ENCODE measurements around the gene MIEF1.

Gene MIEF1

GRCh38 chr22:39470451-39471291 lies 31.4 kb upstream of the MIEF1 start:
- DNase-seq (ENCODE audit: low read depth): no peak

GRCh38 chr22:39471381-39472141 lies 30.5 kb upstream of the MIEF1 start:
- DNase-seq (ENCODE audit: low read depth): no peak

- DNase-seq (ENCODE audit: low read depth): no peak
Measured at GRCh38 chr22:39472570-39473556, 29.2 kb upstream of the MIEF1 start.

GRCh38 chr22:39473851-39474250 lies 28.2 kb upstream of the MIEF1 start:
- no peak for DNase-seq (ENCODE audit: low read depth)

GRCh38 chr22:39474351-39475111 lies 27.6 kb upstream of the MIEF1 start:
- no peak for DNase-seq (ENCODE audit: low read depth)

GRCh38 chr22:39475337-39475736 lies 26.8 kb upstream of the MIEF1 start:
- no peak for DNase-seq (ENCODE audit: low read depth)

- DNase-seq (ENCODE audit: low read depth): no peak
Measured at GRCh38 chr22:39475902-39476301, 26.2 kb upstream of the MIEF1 start.

- no peak for DNase-seq (ENCODE audit: low read depth)
Measured at GRCh38 chr22:39476664-39477063, 25.4 kb upstream of the MIEF1 start.

- DNase-seq (ENCODE audit: low read depth): no peak
Measured at GRCh38 chr22:39477542-39477941, 24.5 kb upstream of the MIEF1 start.

GRCh38 chr22:39478441-39478850 lies 23.6 kb upstream of the MIEF1 start:
- no peak for DNase-seq (ENCODE audit: low read depth)

- no peak for DNase-seq (ENCODE audit: low read depth)
Measured at GRCh38 chr22:39479254-39479653, 22.8 kb upstream of the MIEF1 start.

- no peak for DNase-seq (ENCODE audit: low read depth)
Measured at GRCh38 chr22:39480557-39480956, 21.5 kb upstream of the MIEF1 start.

GRCh38 chr22:39481054-39481453 lies 21.0 kb upstream of the MIEF1 start:
- no peak for DNase-seq (ENCODE audit: low read depth)

- DNase-seq (ENCODE audit: low read depth): no peak
Measured at GRCh38 chr22:39481595-39481994, 20.5 kb upstream of the MIEF1 start.

- no peak for DNase-seq (ENCODE audit: low read depth)
Measured at GRCh38 chr22:39482768-39483167, 19.3 kb upstream of the MIEF1 start.

GRCh38 chr22:39486951-39487825 lies 14.9 kb upstream of the MIEF1 start:
- DNase-seq (ENCODE audit: low read depth): no peak

- DNase-seq (ENCODE audit: low read depth): no peak
Measured at GRCh38 chr22:39487826-39488520, 14.1 kb upstream of the MIEF1 start.

GRCh38 chr22:39488563-39489083 lies 13.5 kb upstream of the MIEF1 start:
- DNase-seq (ENCODE audit: low read depth): no peak
